MM.1S (cell line): ENCODE data around the gene CYTH3.

Experiments
- DNase-seq: peaks from one replicate; pipeline ENCODE4 v3.0.0-alpha.2; 2015
- H2AFZ ChIP-seq: fragments of 300-600 bp; sonication (generic); 2 replicates; pipeline ENCODE4 v1.6.0; 2016; ENCODE audit warnings: antibody characterized with exemption, low read length
- H3F3A ChIP-seq: fragments of 300-600 bp; sonication (generic); 2 replicates; pipeline ENCODE4 v1.6.1; 2016; ENCODE audit warnings: mild to moderate bottlenecking, antibody characterized with exemption, low read length, moderate library complexity, mixed read lengths; ENCODE audit not compliant: insufficient read depth
- H3K27ac ChIP-seq: fragments of 300-600 bp; sonication (generic); 2 replicates; pipeline ENCODE4 v1.5.1; 2016; ENCODE audit warnings: mild to moderate bottlenecking, low read length
- H3K27me3 ChIP-seq: fragments of 300-600 bp; sonication (generic); replicated peaks from 2 replicates; pipeline ENCODE4 v1.6.0; 2016; ENCODE audit warnings: low read length; ENCODE audit not compliant: insufficient read depth
- H3K36me3 ChIP-seq: fragments of 300-600 bp; sonication (generic); replicated peaks from 2 replicates; pipeline ENCODE4 v1.6.1; 2016; ENCODE audit warnings: mild to moderate bottlenecking, low read length, mixed read lengths; ENCODE audit not compliant: insufficient read depth
- H3K4me1 ChIP-seq: fragments of 300-600 bp; sonication (generic); 2 replicates; pipeline ENCODE4 v1.6.1; 2016; ENCODE audit warnings: low read length, mixed read lengths
- H3K4me2 ChIP-seq: fragments of 300-600 bp; sonication (generic); 2 replicates; pipeline ENCODE4 v1.6.0; 2016; ENCODE audit warnings: low read depth, low read length
- H3K4me3 ChIP-seq: fragments of 300-600 bp; sonication (generic); 2 replicates; pipeline ENCODE4 v1.5.1; 2016; ENCODE audit warnings: low read length, mixed read lengths
- H3K79me2 ChIP-seq: fragments of 300-600 bp; sonication (generic); 2 replicates; pipeline ENCODE4 v1.6.1; 2016; ENCODE audit warnings: mixed run types, low read length, mixed read lengths
- H3K9ac ChIP-seq: fragments of 300-600 bp; sonication (generic); 2 replicates; pipeline ENCODE4 v1.6.1; 2016; ENCODE audit warnings: low read length, mixed read lengths
- H3K9me2 ChIP-seq: fragments of 300-600 bp; sonication (generic); replicated peaks from 2 replicates; pipeline ENCODE4 v1.6.1; 2016; ENCODE audit warnings: mild to moderate bottlenecking, low read length, mixed read lengths; ENCODE audit not compliant: insufficient read depth
- H3K9me3 ChIP-seq: fragments of 300-600 bp; sonication (generic); replicated peaks from 2 replicates; pipeline ENCODE4 v1.6.1; 2016; ENCODE audit warnings: mild to moderate bottlenecking, low read length, mixed read lengths; ENCODE audit not compliant: insufficient read depth
- H4K20me1 ChIP-seq: fragments of 300-600 bp; sonication (generic); 2 replicates; pipeline ENCODE4 v1.6.1; 2016; ENCODE audit warnings: mild to moderate bottlenecking, low read length, moderate library complexity, mixed read lengths; ENCODE audit not compliant: insufficient read depth
- CTCF ChIP-seq: fragments of 300-600 bp; sonication (generic); IDR thresholded peaks from 2 replicates; pipeline ENCODE4 v1.5.1; 2016; ENCODE audit warnings: antibody characterized with exemption, low read length, mixed read lengths
- EZH2 ChIP-seq: fragments of 300-600 bp; sonication (generic); optimal IDR thresholded peaks from 2 replicates; pipeline ENCODE3; 2017; ENCODE audit warnings: low read depth, mild to moderate bottlenecking, antibody characterized with exemption, low read length, mixed read lengths
- EZH2phosphoT487 ChIP-seq: fragments of 300-600 bp; sonication (generic); IDR thresholded peaks from 2 replicates; pipeline ENCODE4 v1.6.1; 2018; ENCODE audit warnings: antibody characterized with exemption, low read length

The CYTH3 gene

GRCh38 chr7:6167587-6168476, 104.6 kb downstream of the CYTH3 start:
- H4K20me1 ChIP-seq: no peaks in the 10 kb centered on the region
- no peaks in the 10 kb centered on the region for H3K9me2 ChIP-seq
- DNase-seq: no peak
- H3K9me3 ChIP-seq: no peaks in the 10 kb centered on the region
- peaks cover 12% of the 10 kb centered on the region for H3F3A ChIP-seq
- no peaks in the 10 kb centered on the region for H3K79me2 ChIP-seq
- no peak overlapping the region for H2AFZ ChIP-seq
- no peaks in the 10 kb centered on the region for H3K36me3 ChIP-seq
- TF ChIP-seq CTCF (no peak), EZH2phosphoT487 (no peak), EZH2 (no peak)
- H3K4me2 ChIP-seq: no peak overlapping the region
- peaks cover 13% of the 10 kb centered on the region for H3K4me1 ChIP-seq
- H3K9ac ChIP-seq: no peak overlapping the region
- H3K27me3 ChIP-seq: no peaks in the 10 kb centered on the region
- H3K27ac ChIP-seq: no peak overlapping the region
- no peak overlapping the region for H3K4me3 ChIP-seq

- H3K4me1 ChIP-seq: peaks cover 20% of the 10 kb centered on the region
- no peak overlapping the region for H3K9ac ChIP-seq
- no peaks in the 10 kb centered on the region for H3K36me3 ChIP-seq
Measured at GRCh38 chr7:6167004-6167551, 105.3 kb downstream of the CYTH3 start.

DNA sequence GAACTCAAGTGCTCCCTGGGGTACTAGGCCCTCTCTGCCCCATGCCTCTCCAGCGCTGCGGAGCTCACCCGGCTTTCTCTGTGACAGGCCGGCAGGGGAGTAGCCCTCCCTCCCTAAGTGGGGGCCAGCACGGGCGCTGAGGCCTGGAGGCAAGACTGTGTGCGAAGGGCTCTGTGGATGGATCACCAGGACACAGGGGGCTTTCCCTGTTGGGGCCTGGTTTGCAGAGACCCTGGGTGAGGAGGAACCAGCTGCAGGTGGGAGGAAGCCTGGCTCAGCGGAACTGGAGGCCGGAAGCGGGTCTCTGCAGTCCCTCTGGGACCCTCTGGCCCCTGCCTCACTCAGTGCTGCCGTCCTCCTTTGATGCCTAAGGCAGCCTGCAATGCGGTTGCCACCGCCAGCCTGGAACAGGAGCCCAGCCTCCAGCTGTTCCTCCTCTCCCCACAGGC, 106.0 kb downstream of the CYTH3 start:
- Histone ChIP-seq H3F3A (peaks cover 25% of the 10 kb centered on the region), H3K9ac (no peak overlapping the region), H3K4me2 (no peak overlapping the region), H3K4me1 (peaks cover 23% of the 10 kb centered on the region), H3K79me2 (no peaks in the 10 kb centered on the region), H3K36me3 (no peaks in the 10 kb centered on the region), H2AFZ (no peak overlapping the region), H3K27ac (no peak overlapping the region), H4K20me1 (no peaks in the 10 kb centered on the region), H3K9me3 (no peaks in the 10 kb centered on the region), H3K9me2 (no peaks in the 10 kb centered on the region), H3K27me3 (no peaks in the 10 kb centered on the region), H3K4me3 (no peak overlapping the region)
- no peak for DNase-seq
- TF ChIP-seq CTCF: no peak
- TF ChIP-seq EZH2phosphoT487: no peak
- TF ChIP-seq EZH2: no peak

More at GRCh38 chr7:6167004-6167551, 105.3 kb downstream of the CYTH3 start:
- Histone ChIP-seq H3K79me2 (no peaks in the 10 kb centered on the region), H3F3A (peaks cover 20% of the 10 kb centered on the region), H3K27ac (no peak overlapping the region), H2AFZ (no peak overlapping the region), H3K27me3 (no peaks in the 10 kb centered on the region), H3K9me3 (no peaks in the 10 kb centered on the region), H4K20me1 (no peaks in the 10 kb centered on the region), H3K9me2 (no peaks in the 10 kb centered on the region), H3K4me3 (no peak overlapping the region), H3K4me2 (no peak overlapping the region)
- TF ChIP-seq CTCF (no peak), EZH2phosphoT487 (no peak), EZH2 (no peak)
- no peak for DNase-seq
